PFSK-1 (cell line): ENCODE results near the gene TULP4.

Source experiments
- FOXP2 ChIP-seq: optimal IDR thresholded peaks from 2 replicates; pipeline ENCODE3; 2011; ENCODE audit warnings: borderline replicate concordance, control low read depth, inconsistent platforms; ENCODE audit not compliant: insufficient read depth; ENCODE audit errors: extremely low read length, extremely low read depth
- POLR2AphosphoS5 ChIP-seq: IDR thresholded peaks from 2 replicates; pipeline ENCODE4 v1.6.1; 2012; ENCODE audit warnings: low read depth, mild to moderate bottlenecking, control low read depth, low read length, moderate library complexity
- REST ChIP-seq, 2 experiments: IDR thresholded peaks; 2 replicates each; pipeline versions ENCODE4 v1.6.1 to v1.8.0; 2011 to 2012; ENCODE audit warnings: low read depth in 2 of 2, low read length in 2 of 2, control low read depth in 1 of 2, inconsistent platforms in 1 of 2, mild to moderate bottlenecking in 1 of 2, moderate library complexity in 1 of 2; ENCODE audit not compliant: insufficient read depth in 1 of 2
- SIN3A ChIP-seq: IDR thresholded peaks from 2 replicates; pipeline ENCODE4 v1.6.1; 2012; ENCODE audit warnings: mild to moderate bottlenecking, low read length, moderate library complexity, borderline replicate concordance; ENCODE audit not compliant: insufficient read depth
- TAF1 ChIP-seq: IDR thresholded peaks from 2 replicates; pipeline ENCODE4 v1.6.1; 2012; ENCODE audit warnings: low read length, control low read depth, borderline replicate concordance; ENCODE audit not compliant: insufficient read depth

TULP4 gene

DNA sequence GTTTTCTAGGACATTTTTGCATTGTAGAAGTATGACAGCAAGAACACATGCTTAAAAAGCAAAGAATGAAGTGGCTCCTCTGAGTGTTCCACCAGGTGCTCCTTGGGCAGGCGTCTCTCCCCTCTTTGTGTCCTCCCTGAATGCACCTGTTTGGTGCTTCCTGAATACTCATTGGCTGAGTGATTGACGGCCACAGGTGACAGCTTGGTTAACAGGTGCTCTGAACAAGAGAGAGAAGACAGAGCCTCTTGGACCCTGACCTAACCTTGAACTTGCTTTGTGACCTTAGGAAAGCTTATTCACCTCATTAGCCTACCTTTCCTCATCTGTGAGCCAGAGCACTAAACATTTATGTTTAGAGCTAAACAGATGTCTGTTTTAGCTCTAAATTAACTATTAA is 93.7 kb downstream of the TULP4 start:
- TF ChIP-seq SIN3A (no peak), TAF1 (no peak), POLR2AphosphoS5 (no peak), REST (IDR thresholded peaks at IDR 0.05; ENCODE audit: insufficient read depth in 1 of 2, low read depth in 2 of 2, low read length in 2 of 2) (no peak), FOXP2 (no peak)

DNA sequence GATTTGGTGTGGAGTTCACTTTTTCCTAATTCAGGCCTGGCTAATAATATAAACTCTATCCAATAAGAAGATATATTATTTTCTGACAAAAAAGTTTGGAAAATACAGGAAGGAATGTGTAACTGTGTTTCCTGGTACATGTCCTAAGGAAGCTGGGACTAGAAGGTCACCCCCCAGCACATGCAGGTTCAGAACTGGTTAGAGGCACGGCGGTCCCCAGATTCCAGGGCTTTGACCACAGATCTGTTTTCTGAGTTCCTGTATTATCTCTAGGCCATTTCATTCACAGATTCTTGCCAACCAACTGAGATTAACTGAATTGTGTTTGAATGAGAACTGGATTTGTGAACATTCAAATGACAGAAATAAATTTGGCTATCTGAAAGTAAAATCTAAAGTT is 94.5 kb downstream of the TULP4 start:
- no peak for TF ChIP-seq REST (IDR thresholded peaks at IDR 0.05; ENCODE audit: insufficient read depth in 1 of 2, low read depth in 2 of 2, low read length in 2 of 2)
- no peak for TF ChIP-seq SIN3A
- TF ChIP-seq POLR2AphosphoS5 = no peak

DNA sequence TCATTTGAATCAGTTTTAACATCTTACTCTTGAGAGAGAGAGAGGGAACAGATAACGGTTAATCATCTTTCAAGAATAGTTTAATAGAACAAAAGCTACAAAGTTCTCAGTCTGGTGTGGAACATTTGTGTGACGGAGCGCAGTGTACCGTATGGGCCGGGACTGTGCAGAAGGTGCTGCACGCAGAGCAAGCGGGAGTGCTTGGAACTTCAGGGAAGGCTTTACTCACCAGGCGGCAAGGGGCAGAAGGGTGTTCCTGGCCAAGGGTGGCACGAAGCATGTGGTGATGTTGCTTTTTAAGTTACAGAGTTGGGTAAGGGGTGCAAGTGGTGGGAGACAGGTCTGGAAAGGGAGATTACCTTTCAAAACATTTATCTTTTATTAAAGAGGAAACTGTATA is 95.7 kb downstream of the TULP4 start:
- no peak for TF ChIP-seq FOXP2
- TF ChIP-seq POLR2AphosphoS5 = no peak
- no peak for TF ChIP-seq TAF1
- TF ChIP-seq REST (IDR thresholded peaks at IDR 0.05; ENCODE audit: insufficient read depth in 1 of 2, low read depth in 2 of 2, low read length in 2 of 2) = no peak
- TF ChIP-seq SIN3A = no peak

- 0 out of 4 replicates have a peak, but pooled peaks of 1 of the 2 experiments have one; percentile 7 for TF ChIP-seq REST (IDR thresholded peaks at IDR 0.05; ENCODE audit: insufficient read depth in 1 of 2, low read depth in 2 of 2, low read length in 2 of 2)
- TF ChIP-seq FOXP2 = peak; percentile 23
- TF ChIP-seq TAF1 = no peak
These were observed 96.4 kb downstream of the TULP4 start for GRCh38 chr6:158408552-158409130.

DNA sequence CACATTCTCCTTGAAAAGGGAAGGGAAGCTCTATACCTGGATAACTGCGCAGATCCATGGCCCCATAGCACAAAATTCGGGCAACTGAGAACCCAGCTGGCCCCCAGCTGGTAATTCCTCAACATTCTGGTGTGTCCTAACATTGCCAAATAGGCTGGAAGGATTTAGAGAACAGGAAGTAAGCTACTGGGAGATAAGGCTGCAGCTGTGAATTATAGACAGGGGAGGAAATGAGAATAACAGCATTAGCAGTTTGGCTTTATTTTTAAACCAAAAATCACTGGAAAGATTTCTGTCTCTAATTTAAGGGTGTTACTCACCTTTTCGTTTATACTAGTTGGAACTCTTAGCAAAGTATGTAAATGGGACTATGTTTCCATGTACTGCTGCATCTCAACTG is 97.2 kb downstream of the TULP4 start:
- peak; percentile 47; the same call in 1 of the 2 replicates for TF ChIP-seq POLR2AphosphoS5
- no peak for TF ChIP-seq REST (IDR thresholded peaks at IDR 0.05; ENCODE audit: insufficient read depth in 1 of 2, low read depth in 2 of 2, low read length in 2 of 2)
